Neural progenitor cell (in vitro differentiated cells): ENCODE data around the gene PRDX5.

Source experiments
- CTCF ChIP-seq: fragments of 200-600 bp; sonication (generic); IDR thresholded peaks from 2 replicates; pipeline ENCODE4 v1.5.1; 2017; ENCODE audit warnings: antibody characterized with exemption, mild to moderate bottlenecking
- EZH2 ChIP-seq: fragments of 200-600 bp; sonication (generic); IDR thresholded peaks from 2 replicates; pipeline ENCODE4 v1.6.1; 2017; ENCODE audit warnings: antibody characterized with exemption, mild to moderate bottlenecking, moderate library complexity
- EZH2phosphoT487 ChIP-seq: fragments of 200-600 bp; sonication (generic); IDR thresholded peaks from 2 replicates; pipeline ENCODE4 v1.6.1; 2017; ENCODE audit warnings: antibody characterized with exemption

GRCh38 chr11:64362339-64362738 is 44.4 kb downstream of the PRDX5 start:
- no peak for TF ChIP-seq CTCF
- no peak for TF ChIP-seq EZH2
- no peak for TF ChIP-seq EZH2phosphoT487
